A549 (cell line): ENCODE results near the gene PRADC1.

Experiments
- CTCF ChIP-seq: fragments of >200 bp; sonication (Bioruptor Twin); formaldehyde crosslinking; IDR thresholded peaks from 3 replicates; pipeline ENCODE4 v1.5.1; 2016
- EHMT2 ChIP-seq: fragments of 200-600 bp; sonication (generic); IDR thresholded peaks from 2 replicates; pipeline ENCODE4 v1.6.1; 2016; ENCODE audit warnings: antibody characterized with exemption, low read depth, mild to moderate bottlenecking, moderate library complexity
- EP300 ChIP-seq, 2 experiments: fragments of >200 bp; sonication (Bioruptor Twin); formaldehyde crosslinking; IDR thresholded peaks; 2 replicates in 1 of 2; 3 replicates in 1 of 2; pipeline ENCODE4 v1.6.1; 2016 to 2017
- HDAC2 ChIP-seq: fragments of 200-600 bp; sonication (generic); IDR thresholded peaks from 2 replicates; pipeline ENCODE4 v1.6.1; 2016
- POLR2A ChIP-seq: IDR thresholded peaks from 2 replicates; pipeline ENCODE4 v1.6.1; 2012; ENCODE audit warnings: mild to moderate bottlenecking, low read length
- POLR2AphosphoS2 ChIP-seq: conservative IDR thresholded peaks from 2 replicates; pipeline ENCODE4 v1.6.1; 2012; ENCODE audit warnings: low read length, improper control_type of control experiment, inconsistent platforms
- RAD21 ChIP-seq, 2 experiments: fragments of >200 bp in 1 of 2; sonication (Bioruptor Twin) in 1 of 2; formaldehyde crosslinking in 1 of 2; IDR thresholded peaks in 1 of 2; conservative IDR thresholded peaks in 1 of 2; 2 replicates in 1 of 2; 3 replicates in 1 of 2; pipeline ENCODE4 v1.6.1; 2012 to 2018; ENCODE audit warnings: inconsistent platforms in 1 of 2
- RARB ChIP-seq: fragments of 250-450 bp; sonication (Bioruptor Pico); IDR thresholded peaks from 2 replicates; pipeline ENCODE4 v1.8.0; 2021; ENCODE audit warnings: mild to moderate bottlenecking, moderate library complexity
- RNF2 ChIP-seq: fragments of 200-600 bp; sonication (generic); IDR thresholded peaks from 2 replicates; pipeline ENCODE4 v1.6.1; 2016; ENCODE audit warnings: low read depth, mild to moderate bottlenecking, antibody characterized with exemption, moderate library complexity, borderline replicate concordance
- USF2 ChIP-seq: fragments of 450-650 bp; IDR thresholded peaks from 2 replicates; pipeline ENCODE4 v1.6.1; 2014; ENCODE audit warnings: antibody characterized with exemption
- ZC3H11A ChIP-seq: fragments of 450-650 bp; IDR thresholded peaks from 2 replicates; pipeline ENCODE4 v1.6.1; 2014; ENCODE audit warnings: antibody characterized with exemption, mild to moderate bottlenecking

- TF ChIP-seq RNF2 (no peak), CTCF (no peak), POLR2A (no peak), EP300 (IDR thresholded peaks at IDR 0.05) (no peak), POLR2AphosphoS2 (no peak), HDAC2 (no peak), USF2 (no peak), RAD21 (conservative IDR thresholded peaks at IDR 0.05 in 1 of 2, IDR thresholded peaks at IDR 0.05 in 1 of 2) (no peak), RARB (CRISPR knock-in tag) (no peak), ZC3H11A (no peak), EHMT2 (no peak)
Observed at GRCh38 chr2:73237168-73237567, 4.1 kb upstream of the PRADC1 start.
